WERI-Rb-1 (cell line): Measurements from ENCODE around the gene CELSR3.

Source experiments
- DNase-seq: peaks from one replicate; pipeline ENCODE4 v3.0.0-alpha.2; 2020
- H3K27ac ChIP-seq: fragments of 250-450 bp; sonication (Bioruptor Pico); 2 replicates; pipeline ENCODE4 v1.5.1; 2020; ENCODE audit warnings: mild to moderate bottlenecking, moderate library complexity
- H3K27me3 ChIP-seq: fragments of 250-450 bp; sonication (Bioruptor Pico); 2 replicates; pipeline ENCODE4 v1.5.1; 2021; ENCODE audit warnings: mild to moderate bottlenecking, low read depth, moderate library complexity; ENCODE audit not compliant: insufficient read depth, severe bottlenecking
- H3K36me3 ChIP-seq: fragments of 250-450 bp; sonication (Bioruptor Pico); 2 replicates; pipeline ENCODE4 v1.5.1; 2020; ENCODE audit warnings: mild to moderate bottlenecking, moderate library complexity
- H3K4me3 ChIP-seq: 2 replicates; pipeline ENCODE4 v1.5.1; 2011; ENCODE audit warnings: low read depth, mild to moderate bottlenecking, control low read depth, low read length
- H3K9me3 ChIP-seq: fragments of 250-450 bp; sonication (Bioruptor Pico); 2 replicates; pipeline ENCODE4 v1.5.1; 2021; ENCODE audit warnings: mild to moderate bottlenecking, moderate library complexity; ENCODE audit not compliant: severe bottlenecking
- TF ChIP-seq, protein P1 (sequence below): IDR thresholded peaks from 2 replicates; pipeline ENCODE4 v1.5.1; 2011; ENCODE audit warnings: low read depth, mild to moderate bottlenecking, control low read depth, inconsistent platforms, low read length

The CELSR3 gene

DNA sequence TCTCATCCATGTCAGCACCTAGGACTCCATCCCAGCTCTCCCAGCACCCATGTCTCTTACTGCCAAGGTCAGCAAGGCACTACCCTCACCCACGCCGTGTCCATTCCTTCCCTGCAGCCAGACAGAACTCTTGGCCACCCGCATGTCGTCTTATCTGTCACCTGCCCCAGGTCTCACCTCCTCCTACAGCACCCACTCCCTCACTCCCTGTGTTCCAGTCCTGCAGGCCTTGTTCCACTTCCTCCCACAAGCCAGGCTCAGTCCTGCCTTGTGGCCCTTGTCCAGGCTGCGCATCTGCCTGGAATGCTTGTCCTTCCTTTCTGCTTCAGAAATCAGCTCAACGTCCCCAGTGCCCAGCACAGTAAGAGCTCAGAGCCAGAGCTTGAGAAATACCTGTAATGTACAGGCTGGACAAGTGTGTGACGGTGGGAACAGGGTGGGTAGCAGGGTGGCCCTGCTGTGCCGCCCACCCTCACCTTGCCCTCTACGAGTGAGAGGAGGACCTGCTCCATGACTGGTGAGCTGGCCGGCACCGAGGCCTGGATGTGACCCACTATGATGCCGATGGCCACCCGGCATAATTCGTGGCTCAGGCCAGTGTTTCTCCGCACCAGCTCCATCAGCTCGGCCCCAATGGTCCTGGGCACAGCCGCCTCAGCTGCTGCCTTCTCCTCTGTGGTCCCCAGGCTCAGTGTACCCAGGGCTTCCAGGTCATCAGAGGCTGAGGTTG is 18.3 kb upstream of the CELSR3 start:
- Histone ChIP-seq H3K4me3 (no peak overlapping the region), H3K9me3 (no peaks in the 10 kb centered on the region), H3K27me3 (no peaks in the 10 kb centered on the region), H3K36me3 (peaks cover 79% of the 10 kb centered on the region), H3K27ac (no peak overlapping the region)
- no peak for DNase-seq
- TF ChIP-seq, protein P1, sequence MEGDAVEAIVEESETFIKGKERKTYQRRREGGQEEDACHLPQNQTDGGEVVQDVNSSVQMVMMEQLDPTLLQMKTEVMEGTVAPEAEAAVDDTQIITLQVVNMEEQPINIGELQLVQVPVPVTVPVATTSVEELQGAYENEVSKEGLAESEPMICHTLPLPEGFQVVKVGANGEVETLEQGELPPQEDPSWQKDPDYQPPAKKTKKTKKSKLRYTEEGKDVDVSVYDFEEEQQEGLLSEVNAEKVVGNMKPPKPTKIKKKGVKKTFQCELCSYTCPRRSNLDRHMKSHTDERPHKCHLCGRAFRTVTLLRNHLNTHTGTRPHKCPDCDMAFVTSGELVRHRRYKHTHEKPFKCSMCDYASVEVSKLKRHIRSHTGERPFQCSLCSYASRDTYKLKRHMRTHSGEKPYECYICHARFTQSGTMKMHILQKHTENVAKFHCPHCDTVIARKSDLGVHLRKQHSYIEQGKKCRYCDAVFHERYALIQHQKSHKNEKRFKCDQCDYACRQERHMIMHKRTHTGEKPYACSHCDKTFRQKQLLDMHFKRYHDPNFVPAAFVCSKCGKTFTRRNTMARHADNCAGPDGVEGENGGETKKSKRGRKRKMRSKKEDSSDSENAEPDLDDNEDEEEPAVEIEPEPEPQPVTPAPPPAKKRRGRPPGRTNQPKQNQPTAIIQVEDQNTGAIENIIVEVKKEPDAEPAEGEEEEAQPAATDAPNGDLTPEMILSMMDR: no peak

DNA sequence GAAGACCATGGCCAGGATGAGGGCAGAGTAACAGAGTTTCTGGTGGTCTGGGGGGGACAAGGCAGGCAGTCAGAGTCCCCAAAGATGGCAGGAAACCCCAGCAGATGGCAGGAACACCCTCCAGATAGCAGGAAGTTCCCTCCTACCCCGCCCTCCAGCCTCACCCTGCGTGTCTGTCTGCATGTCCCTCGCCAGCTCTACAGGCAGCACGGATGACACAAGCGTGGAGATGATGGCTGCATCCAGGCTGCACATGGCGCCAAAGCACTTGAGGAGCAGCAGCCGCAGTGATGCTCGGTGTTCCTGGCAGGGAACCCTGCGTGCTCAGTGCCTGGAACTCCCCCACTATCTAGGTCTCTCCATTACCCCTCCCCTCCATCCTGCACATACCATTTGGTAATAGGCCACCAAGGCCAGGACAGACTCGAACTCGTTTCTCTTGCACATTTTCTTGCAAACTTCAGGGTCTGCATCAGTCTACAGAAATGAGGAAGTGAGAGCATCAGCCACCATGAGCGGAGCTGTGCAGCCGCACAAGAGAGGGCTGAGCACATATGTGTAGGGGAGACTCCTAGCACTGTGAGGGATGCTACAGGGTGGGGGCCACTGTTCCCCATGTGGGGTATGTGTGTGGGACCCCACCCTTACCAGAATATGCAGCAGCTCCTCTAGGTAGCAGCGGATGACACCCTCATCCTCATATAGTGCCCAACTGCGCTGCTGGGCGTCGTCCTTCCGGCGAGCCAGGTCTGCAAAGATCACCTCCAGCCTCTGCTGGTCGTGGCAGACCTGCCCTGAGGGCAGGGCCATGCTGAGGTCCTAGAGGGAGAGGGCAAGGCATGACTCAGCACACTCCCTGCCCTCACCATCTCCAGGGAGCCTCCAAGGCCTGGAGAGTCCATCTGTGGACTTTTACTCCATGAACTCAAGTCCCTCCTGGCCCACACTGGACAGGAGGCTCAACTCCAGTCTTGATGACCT is 17.0 kb upstream of the CELSR3 start:
- H3K4me3 ChIP-seq: no peak overlapping the region
- DNase-seq: no peak
- TF ChIP-seq, protein P1: no peak
- peaks cover 88% of the 10 kb centered on the region for H3K36me3 ChIP-seq
- H3K27me3 ChIP-seq: no peaks in the 10 kb centered on the region
- no peak overlapping the region for H3K27ac ChIP-seq
- no peaks in the 10 kb centered on the region for H3K9me3 ChIP-seq

DNA sequence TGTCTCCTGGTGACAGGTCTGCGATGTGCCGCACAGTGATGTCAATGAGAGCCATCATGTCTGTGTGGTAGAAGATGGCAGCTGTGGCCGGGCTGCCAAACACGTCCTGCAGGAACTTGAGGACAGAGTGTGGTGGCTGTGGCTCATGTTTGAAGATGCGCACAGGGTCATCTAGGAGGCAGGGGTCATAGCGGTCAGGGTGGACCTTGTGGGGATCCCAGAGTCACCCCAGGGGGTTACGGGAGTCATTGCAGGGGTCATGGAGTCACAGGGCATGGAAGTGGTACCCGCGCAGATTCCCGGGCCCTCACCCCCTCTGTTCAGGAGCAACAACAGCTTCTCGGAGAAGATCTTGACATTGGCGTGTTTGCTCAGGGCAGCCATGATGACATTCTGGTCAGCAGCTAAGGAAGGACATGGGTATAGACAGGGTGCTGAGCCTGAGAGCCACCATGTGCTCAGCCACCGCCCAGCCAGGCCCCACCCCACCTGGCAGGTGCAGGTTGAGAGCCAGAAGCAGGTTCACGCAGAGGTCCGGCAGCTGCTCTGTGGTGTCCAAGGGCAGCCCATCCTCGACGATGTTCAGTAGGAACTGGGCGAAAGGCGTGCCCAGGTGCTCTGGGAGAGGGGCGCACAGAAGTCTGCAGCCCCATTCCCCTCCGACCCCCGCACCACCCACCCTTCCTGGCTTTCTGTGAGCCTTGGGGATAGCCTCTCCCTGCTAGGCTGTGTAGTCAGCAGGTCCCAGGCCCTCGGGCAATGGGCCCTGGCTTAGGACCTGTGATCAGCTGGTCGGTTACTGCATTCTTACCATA is 16.1 kb upstream of the CELSR3 start:
- H3K9me3 ChIP-seq: no peaks in the 10 kb centered on the region
- TF ChIP-seq, protein P1: no peak
- no peak for DNase-seq
- no peak overlapping the region for H3K27ac ChIP-seq
- peaks cover 87% of the 10 kb centered on the region for H3K36me3 ChIP-seq
- H3K4me3 ChIP-seq: no peak overlapping the region
- no peaks in the 10 kb centered on the region for H3K27me3 ChIP-seq

DNA sequence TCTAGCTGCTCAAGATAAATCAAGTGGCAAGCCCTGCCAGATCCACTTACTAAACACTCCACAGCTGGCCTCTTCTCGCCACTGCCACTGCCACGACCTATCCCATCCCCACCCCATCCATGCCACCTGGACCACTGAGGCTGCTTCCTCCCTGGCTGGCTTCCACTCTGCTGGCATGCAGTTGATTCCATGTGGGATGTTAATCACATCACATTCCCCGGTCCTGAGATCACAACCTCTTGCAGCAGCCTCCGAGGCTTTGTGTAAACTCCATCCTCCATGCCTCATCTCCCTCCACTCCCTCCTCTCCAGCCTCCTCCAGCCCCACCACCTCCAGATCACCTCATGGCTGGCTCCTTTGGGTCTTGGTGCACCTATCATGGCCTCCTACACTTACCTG is 15.4 kb upstream of the CELSR3 start:
- DNase-seq: no peak
- H3K36me3 ChIP-seq: peaks cover 81% of the 10 kb centered on the region
- H3K27me3 ChIP-seq: no peaks in the 10 kb centered on the region
- TF ChIP-seq, protein P1: no peak
- no peak overlapping the region for H3K4me3 ChIP-seq
- no peaks in the 10 kb centered on the region for H3K9me3 ChIP-seq
- H3K27ac ChIP-seq: no peak overlapping the region

DNA sequence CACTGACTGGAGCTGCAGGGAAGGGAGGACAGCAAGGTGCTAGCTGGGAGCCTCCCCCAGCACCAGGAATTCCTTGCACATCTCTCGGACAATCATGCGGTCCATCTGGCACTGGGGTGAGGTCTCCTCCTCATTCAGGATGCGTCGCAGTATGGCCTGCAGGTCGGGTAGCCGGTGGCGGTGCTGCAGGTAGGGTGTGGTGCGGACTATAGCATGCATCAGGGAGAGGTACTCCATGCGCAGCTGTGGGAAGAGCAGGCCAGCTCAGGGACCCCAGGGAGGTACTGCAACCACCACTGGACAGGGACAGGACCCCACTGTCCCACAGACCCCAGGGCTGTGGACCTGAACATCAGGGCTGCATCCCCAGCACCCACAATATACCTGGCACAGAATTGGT is 11.8 kb upstream of the CELSR3 start:
- Histone ChIP-seq H3K27me3 (no peaks in the 10 kb centered on the region), H3K36me3 (peaks cover 66% of the 10 kb centered on the region), H3K4me3 (no peak overlapping the region), H3K9me3 (no peaks in the 10 kb centered on the region), H3K27ac (no peak overlapping the region)
- no peak for DNase-seq
- TF ChIP-seq, protein P1: no peak
